Suppressor macrophage treated with lipopolysaccharide for 4 hours (primary cell): ENCODE results near the gene WDR64.
"Not testable (repeated sequence)": the region's sequence is repeated elsewhere in the genome, so short reads cannot be mapped to it uniquely, and the experiment has no call there.

Experiments used
- DNase-seq: peaks from one replicate; pipeline ENCODE4 v3.0.0-alpha.2; 2020

The WDR64 gene

DNA sequence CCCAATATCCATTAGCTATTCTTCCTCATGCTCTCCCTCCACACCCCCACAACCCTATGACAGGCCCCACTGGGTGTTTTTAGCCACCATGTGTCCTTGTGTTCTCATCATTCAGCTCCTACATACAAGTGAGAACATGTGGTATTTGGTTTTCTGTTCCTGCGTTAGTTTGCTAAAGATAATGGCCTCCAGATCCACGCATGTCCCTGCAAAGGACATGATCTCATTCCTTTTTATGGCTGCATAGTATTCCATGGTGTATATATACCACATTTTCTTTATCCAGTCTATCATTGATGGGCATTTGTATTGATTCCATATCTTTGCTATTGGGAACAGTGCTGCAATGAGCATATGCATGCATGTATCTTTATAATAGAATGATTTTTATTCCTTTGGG lies 6.9 kb downstream of the WDR64 start:
- not testable (repeated sequence) for DNase-seq

GRCh38 chr1:241660424-241660972 lies 8.4 kb downstream of the WDR64 start:
- DNase-seq = no peak

DNA sequence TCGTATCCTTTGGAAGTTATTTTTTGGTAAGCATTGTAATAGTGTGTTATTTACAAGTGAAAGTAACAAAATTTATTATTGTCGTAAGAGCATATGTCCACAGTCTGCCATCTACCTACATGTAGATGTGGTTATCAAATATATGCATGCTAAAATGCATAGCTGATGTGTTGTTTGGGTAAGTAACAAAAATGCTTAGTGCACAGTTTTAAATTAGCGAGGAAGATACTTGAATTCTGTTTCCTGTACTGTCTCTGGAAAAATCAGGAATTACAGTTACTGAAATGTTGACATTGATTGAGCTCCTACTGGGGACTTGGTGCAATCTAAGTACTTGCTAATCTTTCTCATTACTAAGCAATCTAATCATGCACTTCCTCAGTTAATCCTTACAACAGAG lies 14.3 kb downstream of the WDR64 start:
- DNase-seq = no peak

DNA sequence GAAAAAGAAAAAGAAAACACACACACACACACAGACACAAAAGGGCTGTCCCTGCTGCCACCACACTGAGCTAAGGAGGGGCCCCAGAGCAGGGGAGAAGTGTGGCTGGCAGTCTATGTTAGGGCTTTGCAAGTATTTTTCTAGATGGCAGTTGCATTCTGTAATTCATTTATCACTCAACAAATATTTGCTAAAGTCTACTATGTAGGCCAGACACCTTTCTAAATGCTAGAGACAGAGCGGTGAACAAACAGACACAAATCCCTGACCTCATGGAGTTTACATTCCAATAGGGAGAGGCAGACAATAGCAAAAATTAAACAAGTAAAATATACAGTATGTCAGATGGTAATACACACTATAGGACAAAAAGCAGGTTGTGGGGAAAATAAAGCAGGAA lies 20.2 kb downstream of the WDR64 start:
- no peak for DNase-seq

- no peak for DNase-seq
These were observed 22.8 kb downstream of the WDR64 start for GRCh38 chr1:241674805-241675384.

DNA sequence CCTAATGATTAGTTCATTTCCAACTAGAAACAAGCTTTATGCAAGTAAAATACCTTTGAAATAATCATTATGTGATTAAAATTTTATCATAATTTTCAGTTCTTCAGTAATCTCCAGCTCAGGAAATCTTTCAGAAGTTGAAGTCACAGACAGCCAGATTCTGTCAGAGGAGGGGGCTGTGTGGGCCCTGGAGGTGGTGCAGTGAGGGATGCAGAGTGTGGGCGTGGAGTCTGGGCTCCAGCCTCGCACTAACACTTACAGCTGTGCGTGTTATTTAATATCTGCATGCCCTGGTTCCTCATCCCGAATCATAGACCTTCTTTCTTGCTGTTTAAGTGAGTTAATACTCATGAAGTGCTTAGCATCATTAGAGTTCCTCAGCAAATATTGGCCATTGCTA lies 23.9 kb downstream of the WDR64 start:
- DNase-seq = no peak

- no peak for DNase-seq
These were observed 25.1 kb downstream of the WDR64 start for GRCh38 chr1:241677201-241677600.

DNA sequence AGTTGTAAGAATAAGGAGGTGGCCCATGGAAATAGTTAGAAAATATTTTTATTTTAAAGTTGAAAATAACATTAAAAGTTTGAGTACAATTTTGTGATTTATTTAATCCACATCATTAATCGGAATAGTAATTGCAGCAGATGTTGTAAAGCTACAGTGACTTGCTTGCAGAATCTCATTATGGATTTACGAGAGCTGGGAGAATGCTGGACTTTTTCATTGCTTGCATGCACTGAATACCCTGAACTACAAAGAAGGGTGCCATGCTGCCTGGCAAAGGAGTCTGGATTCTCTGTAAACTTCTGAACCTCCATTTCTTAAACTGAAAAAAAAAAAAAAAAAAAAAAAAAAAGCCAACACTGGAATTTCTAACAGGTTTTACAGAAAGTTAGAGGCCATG lies 26.5 kb downstream of the WDR64 start:
- DNase-seq = no peak

GRCh38 chr1:241679404-241679803 lies 27.3 kb downstream of the WDR64 start:
- no peak for DNase-seq

GRCh38 chr1:241679961-241680360 lies 27.9 kb downstream of the WDR64 start:
- no peak for DNase-seq

- not testable (repeated sequence) for DNase-seq
These were observed 29.9 kb downstream of the WDR64 start for GRCh38 chr1:241681861-241682448.

DNA sequence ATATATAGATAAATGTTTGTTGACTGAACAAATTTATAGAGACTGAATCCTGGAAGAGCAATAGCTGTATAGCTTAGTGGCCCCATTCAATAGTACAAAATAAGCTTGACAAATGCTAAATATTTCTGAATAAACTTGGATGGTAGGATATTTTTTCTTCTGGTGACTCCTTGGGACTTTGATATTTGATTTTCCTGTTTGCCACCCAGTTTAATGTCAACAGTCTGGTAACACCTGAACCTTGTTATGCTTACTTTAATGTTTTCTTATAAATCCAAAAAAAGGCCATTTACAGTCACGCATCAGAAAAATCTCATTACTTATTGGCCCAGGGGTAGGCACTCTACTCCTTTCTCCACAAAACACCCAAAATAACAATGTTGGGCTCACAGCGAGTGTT lies 30.8 kb downstream of the WDR64 start:
- DNase-seq = no peak

DNA sequence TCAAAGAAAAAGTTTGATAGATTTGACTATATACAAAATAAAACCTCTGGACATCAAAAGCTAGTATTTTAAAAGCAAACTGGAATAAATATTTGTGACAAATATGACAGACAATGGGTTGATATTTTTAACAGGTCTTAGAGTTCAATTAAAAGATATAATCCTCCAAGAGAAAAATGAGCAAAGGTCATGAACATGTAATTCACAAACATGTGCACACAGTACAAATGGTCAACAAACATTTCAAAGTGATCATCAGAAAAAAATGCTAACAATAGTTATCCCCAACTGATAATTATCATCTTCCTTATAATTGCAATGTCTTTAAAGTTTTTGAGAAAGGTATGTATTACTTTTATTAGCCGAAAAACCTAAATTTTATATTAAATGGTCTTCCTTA lies 32.0 kb downstream of the WDR64 start:
- no peak for DNase-seq

GRCh38 chr1:241688940-241689368 lies 36.9 kb downstream of the WDR64 start:
- DNase-seq = peak; percentile 3

DNA sequence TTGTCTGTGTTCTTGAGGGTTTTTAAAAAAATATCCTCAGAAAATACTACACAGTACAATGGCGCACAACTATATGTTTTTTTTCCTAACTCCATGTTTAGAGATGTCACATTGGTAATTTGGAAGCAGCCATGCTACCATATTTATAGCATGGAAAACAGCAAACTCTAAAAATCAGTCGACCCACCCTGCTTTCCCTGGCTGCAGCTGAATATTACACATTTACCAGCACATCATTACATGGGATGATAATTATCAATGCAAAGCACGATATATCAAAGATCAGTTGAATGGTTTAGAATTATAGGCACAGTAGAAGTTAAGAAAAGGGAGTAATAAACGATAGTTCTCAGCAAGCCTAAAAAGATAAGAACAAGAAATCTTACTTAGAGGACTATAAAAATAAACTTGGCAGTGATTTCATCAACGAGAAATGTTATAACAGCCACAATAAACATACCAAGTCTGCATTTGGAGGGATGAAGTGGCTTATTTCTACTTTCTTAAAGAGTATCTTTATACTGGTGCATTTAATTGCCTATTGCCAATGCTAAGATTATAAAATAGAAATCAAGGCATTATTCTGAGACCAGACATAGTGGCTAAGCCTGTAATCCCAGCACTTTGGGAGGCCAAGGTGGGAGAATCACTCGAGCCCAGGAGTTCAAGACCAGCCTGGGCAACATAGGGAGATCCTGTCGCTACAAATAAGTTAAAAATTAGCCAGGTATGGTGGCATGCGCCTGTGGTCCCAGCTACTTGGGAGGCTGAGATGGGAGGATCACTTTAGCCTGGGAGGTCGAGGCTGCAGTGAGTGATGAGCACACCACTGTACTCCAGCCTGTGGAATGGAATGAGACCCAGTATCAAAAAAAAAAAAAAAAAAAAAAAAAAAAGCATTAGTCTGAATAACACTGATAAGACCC lies 43.4 kb downstream of the WDR64 start:
- no peak for DNase-seq

GRCh38 chr1:241696172-241696814 lies 44.2 kb downstream of the WDR64 start:
- no peak for DNase-seq

DNA sequence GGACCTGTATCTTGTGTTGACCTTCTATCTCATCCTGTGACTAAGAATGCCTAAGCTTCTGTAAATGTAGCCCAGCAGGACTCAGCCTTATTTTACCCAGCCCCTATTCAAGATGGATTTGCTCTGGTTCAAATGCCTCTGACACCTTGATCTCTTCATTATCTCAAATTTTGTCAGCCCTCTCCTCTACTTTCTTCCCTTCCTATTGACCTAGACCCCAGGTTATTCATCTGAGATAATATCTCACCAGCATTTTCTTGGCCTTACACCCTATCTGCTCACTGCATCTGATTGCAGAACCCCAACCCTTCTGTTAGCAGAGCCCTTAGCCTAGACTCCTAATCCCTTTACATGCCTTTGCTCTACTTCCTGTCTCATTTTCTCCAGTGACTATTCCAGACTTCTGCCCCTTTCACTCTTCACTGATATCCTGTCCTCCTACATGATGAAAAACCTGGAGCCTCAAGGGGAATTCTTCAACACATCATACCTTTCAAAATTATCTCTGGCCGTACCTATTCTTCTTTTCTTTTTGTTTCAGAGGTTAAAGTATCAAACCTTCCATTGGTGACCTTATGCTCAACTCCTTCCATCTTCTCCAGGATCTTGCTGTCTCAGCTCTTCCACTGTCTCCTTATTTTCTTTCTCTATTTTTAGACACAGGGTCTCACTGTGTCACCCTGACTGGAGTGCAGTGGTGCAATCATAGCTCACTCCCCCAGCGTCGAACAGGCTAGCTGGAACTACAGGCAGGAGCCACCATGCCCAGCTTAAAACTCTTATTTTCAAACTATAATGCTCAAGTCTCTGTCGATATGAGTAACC lies 44.9 kb downstream of the WDR64 start:
- no peak for DNase-seq

DNA sequence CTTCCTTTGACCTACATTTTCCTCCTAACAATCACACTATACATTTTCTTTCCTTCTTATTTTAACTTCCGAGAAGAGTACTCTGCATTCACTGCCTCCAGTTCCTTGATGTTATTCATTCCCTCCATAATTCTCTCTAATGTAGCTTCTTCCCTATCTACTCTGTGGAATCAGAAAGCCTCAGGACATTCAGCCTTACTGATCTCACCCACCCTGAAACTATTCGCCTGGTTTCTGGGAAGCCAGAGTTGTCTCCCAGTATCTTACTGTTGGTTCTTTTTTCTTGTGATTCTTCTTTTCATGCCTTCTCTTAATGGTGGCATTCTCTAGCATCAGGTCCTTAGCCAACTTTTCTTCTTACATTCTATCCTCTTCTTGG lies 45.5 kb downstream of the WDR64 start:
- DNase-seq = no peak

DNA sequence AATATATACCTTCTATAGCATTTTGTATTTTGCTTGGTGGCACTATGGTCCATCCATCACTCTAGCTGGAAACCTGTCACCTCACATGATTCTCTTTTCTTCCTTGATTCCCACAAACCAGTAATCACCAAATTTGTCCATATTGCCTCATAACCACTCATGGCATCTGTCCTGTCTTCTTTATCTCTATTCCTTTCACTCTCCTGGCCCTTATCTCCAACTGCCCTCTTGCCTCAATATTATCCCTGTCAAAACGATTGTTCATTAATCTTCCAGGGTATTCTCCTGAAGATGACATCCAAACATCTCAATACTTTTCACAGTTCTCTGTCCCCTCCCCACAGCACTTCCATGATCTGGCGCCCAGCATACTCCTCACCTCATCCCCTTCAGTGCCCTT lies 46.1 kb downstream of the WDR64 start:
- DNase-seq = no peak

- DNase-seq = no peak
These were observed 49.6 kb downstream of the WDR64 start for GRCh38 chr1:241701483-241702295.
